Caco-2 (cell line): Measurements from ENCODE around the gene VNN1. TPM values are rescaled to one million over a fixed set of nuclear protein-coding genes. Genes with fewer than 3 reads are reported as not detected.

ENCODE experiments used
- BruUV-seq: library from RNA; stranded (reverse); fragments of 400-500 nt; replicated peaks from 2 replicates; lab custom pipeline; 2021; lab: Mats Ljungman, UMichigan
- CTCF ChIA-PET: fragments of 300-600 bp; sonication (Branson Sonifier 250); formaldehyde crosslinking; loops from one replicate; lab custom pipeline; 2022; ENCODE audit warnings: antibody characterized with exemption; lab: Charles Lee
- POLR2A ChIA-PET: fragments of 300-600 bp; sonication (Branson Sonifier 250); formaldehyde crosslinking; loops from one replicate; lab custom pipeline; 2022; ENCODE audit warnings: antibody characterized with exemption; lab: Charles Lee
- DNase-seq, 2 experiments: peaks; one replicate each; pipeline versions ENCODE4 v3.0.0 to v3.0.0-alpha.2; 2020 to 2022
- H3K27me3 ChIP-seq: replicated peaks from 2 replicates; pipeline ENCODE4 v1.6.0; 2011; ENCODE audit warnings: low read length; ENCODE audit not compliant: control insufficient read depth, insufficient read depth
- H3K36me3 ChIP-seq: 2 replicates; pipeline ENCODE4 v1.5.1; 2011; ENCODE audit warnings: low read length; ENCODE audit not compliant: control insufficient read depth, insufficient read depth
- H3K4me1 ChIP-seq: fragments of 250-450 bp; sonication (Bioruptor Pico); 2 replicates; pipeline ENCODE4 v1.5.1; 2020; ENCODE audit warnings: mild to moderate bottlenecking
- H3K4me3 ChIP-seq: 2 replicates; pipeline ENCODE4 v1.5.1; 2011; ENCODE audit warnings: low read depth, mild to moderate bottlenecking, control low read depth, low read length
- H3K9me3 ChIP-seq: fragments of 250-450 bp; sonication (Bioruptor Pico); 2 replicates; pipeline ENCODE4 v1.5.1; 2020; ENCODE audit warnings: mild to moderate bottlenecking, moderate library complexity
- H3K27ac Mint-ChIP-seq: one replicate; pipeline ENCODE4 v1.8.0; 2022; ENCODE audit warnings: mixed read lengths; ENCODE audit not compliant: unreplicated experiment
- H3K27me3 Mint-ChIP-seq: one replicate; pipeline ENCODE4 v1.8.0; 2022; ENCODE audit warnings: mixed read lengths; ENCODE audit not compliant: insufficient read depth, unreplicated experiment
- H3K36me3 Mint-ChIP-seq: one replicate; pipeline ENCODE4 v1.8.0; 2022; ENCODE audit warnings: mild to moderate bottlenecking, mixed read lengths; ENCODE audit not compliant: insufficient read depth, unreplicated experiment
- H3K4me1 Mint-ChIP-seq: one replicate; pipeline ENCODE4 v1.8.0; 2022; ENCODE audit warnings: low read depth, mixed read lengths; ENCODE audit not compliant: unreplicated experiment
- H3K4me3 Mint-ChIP-seq: one replicate; pipeline ENCODE4 v1.8.0; 2022; ENCODE audit warnings: mild to moderate bottlenecking, moderate library complexity, mixed read lengths; ENCODE audit not compliant: unreplicated experiment
- H3K9me3 Mint-ChIP-seq: one replicate; pipeline ENCODE4 v1.8.0; 2022; ENCODE audit warnings: mixed read lengths; ENCODE audit not compliant: unreplicated experiment
- CTCF ChIP-seq, 2 experiments: fragments of 200-600 bp in 1 of 2; IDR thresholded peaks; 1 replicate in 1 of 2; 2 replicates in 1 of 2; pipeline versions ENCODE4 v1.5.1 to v1.8.0; 2011 to 2022; ENCODE audit warnings: antibody characterized with exemption in 1 of 2, control low read depth in 1 of 2, inconsistent platforms in 1 of 2, low read depth in 1 of 2, low read length in 1 of 2, mild to moderate bottlenecking in 1 of 2, moderate library complexity in 1 of 2; ENCODE audit not compliant: insufficient read depth in 1 of 2, severe bottlenecking in 1 of 2, unreplicated experiment in 1 of 2
- intact Hi-C: fragments of 100-400 bp; cut with micrococcal nuclease; formaldehyde crosslinking; loops from one replicate; pipeline ENCODE4 v1.10.0; 2022; ENCODE audit not compliant: unreplicated experiment
- total RNA-seq: library from RNA; stranded (reverse); gene quantifications from 2 replicates; pipeline ENCODE4 v1.2.3, GENCODE V29; 2022

Gene VNN1
- total RNA-seq, 1 experiment from 2014 or later, result not detected

GRCh38 chr6:132650429-132650828, 63.4 kb downstream of the VNN1 start:
- ChIA-PET POLR2A (no interaction called here), CTCF (no interaction called here)
- no peaks in the 10 kb centered on the region for H3K36me3 Mint-ChIP-seq
- no peaks in the 10 kb centered on the region for H3K9me3 Mint-ChIP-seq
- H3K27me3 ChIP-seq, result no peaks in the 10 kb centered on the region
- intact Hi-C loops, result no loop called here
- no peak overlapping the region for H3K4me3 ChIP-seq
- H3K9me3 ChIP-seq, result no peaks in the 10 kb centered on the region
- no peaks in the 10 kb centered on the region for H3K4me1 Mint-ChIP-seq
- no peaks in the 10 kb centered on the region for H3K4me1 ChIP-seq
- no TSS peak for BruUV-seq
- H3K4me3 Mint-ChIP-seq, result no peak overlapping the region
- H3K27me3 Mint-ChIP-seq, result no peaks in the 10 kb centered on the region
- no peak for DNase-seq
- no peaks in the 10 kb centered on the region for H3K36me3 ChIP-seq
- no peak for TF ChIP-seq CTCF (IDR thresholded peaks at IDR 0.05; ENCODE audit: insufficient read depth in 1 of 2, low read depth in 1 of 2, low read length in 1 of 2, severe bottlenecking in 1 of 2, unreplicated experiment in 1 of 2)
- no peak overlapping the region for H3K27ac Mint-ChIP-seq

- H3K36me3 ChIP-seq, result no peaks in the 10 kb centered on the region
- no peaks in the 10 kb centered on the region for H3K27me3 Mint-ChIP-seq
- TF ChIP-seq CTCF (IDR thresholded peaks at IDR 0.05; ENCODE audit: insufficient read depth in 1 of 2, low read depth in 1 of 2, low read length in 1 of 2, severe bottlenecking in 1 of 2, unreplicated experiment in 1 of 2), result no peak
- no peak overlapping the region for H3K4me3 Mint-ChIP-seq
- no peak overlapping the region for H3K4me3 ChIP-seq
- H3K27ac Mint-ChIP-seq, result no peak overlapping the region
- no peaks in the 10 kb centered on the region for H3K36me3 Mint-ChIP-seq
- intact Hi-C loops, result no loop called here
- BruUV-seq, result no TSS peak
- H3K27me3 ChIP-seq, result no peaks in the 10 kb centered on the region
- no peaks in the 10 kb centered on the region for H3K4me1 Mint-ChIP-seq
- H3K4me1 ChIP-seq, result no peaks in the 10 kb centered on the region
- no peaks in the 10 kb centered on the region for H3K9me3 ChIP-seq
- H3K9me3 Mint-ChIP-seq, result no peaks in the 10 kb centered on the region
- CTCF ChIA-PET, result no interaction called here
- POLR2A ChIA-PET, result no interaction called here
- DNase-seq, result no peak
These were observed 65.0 kb downstream of the VNN1 start for GRCh38 chr6:132648828-132649227.

DNA sequence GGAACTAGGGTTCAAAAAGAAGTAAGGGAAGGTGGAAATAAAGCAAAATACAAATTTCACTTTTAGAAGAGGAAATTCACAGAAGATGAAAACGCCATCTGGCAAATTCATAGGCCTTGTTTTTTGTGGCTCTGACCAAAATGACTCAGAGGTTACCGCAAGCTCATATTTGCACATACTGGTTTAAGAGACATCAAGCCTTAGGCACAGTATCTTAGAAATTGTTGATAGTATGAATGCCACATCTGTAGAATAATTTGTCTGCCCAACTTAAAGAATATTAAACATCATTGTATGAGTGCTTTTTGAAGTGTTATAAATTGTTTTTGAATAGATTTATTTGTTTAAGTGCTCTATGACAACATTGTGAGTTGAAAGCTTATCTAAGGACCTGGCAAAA, 65.5 kb downstream of the VNN1 start:
- DNase-seq, result no peak

More for the DNA sequence above, 65.5 kb downstream of the VNN1 start:
- no peak for TF ChIP-seq CTCF (IDR thresholded peaks at IDR 0.05; ENCODE audit: insufficient read depth in 1 of 2, low read depth in 1 of 2, low read length in 1 of 2, severe bottlenecking in 1 of 2, unreplicated experiment in 1 of 2)
- Histone ChIP-seq H3K4me1 (no peaks in the 10 kb centered on the region), H3K36me3 (no peaks in the 10 kb centered on the region), H3K9me3 (no peaks in the 10 kb centered on the region), H3K27me3 (no peaks in the 10 kb centered on the region), H3K4me3 (no peak overlapping the region)
- H3K27me3 Mint-ChIP-seq, result no peaks in the 10 kb centered on the region
- no peak overlapping the region for H3K4me3 Mint-ChIP-seq
- H3K9me3 Mint-ChIP-seq, result no peaks in the 10 kb centered on the region
- BruUV-seq, result no TSS peak
- ChIA-PET POLR2A (no interaction called here), CTCF (no interaction called here)
- intact Hi-C loops, result no loop called here
- no peaks in the 10 kb centered on the region for H3K36me3 Mint-ChIP-seq
- H3K4me1 Mint-ChIP-seq, result no peaks in the 10 kb centered on the region
- H3K27ac Mint-ChIP-seq, result no peak overlapping the region
